ENCODE data around the gene DCC. TPM values are rescaled to one million over a fixed set of nuclear protein-coding genes. Genes with fewer than 3 reads are reported as not detected.

DCC gene
- total and polyA plus RNA-seq, 2 donors (not counting 1 experiment from before 2014, with no cell fraction given): 0.14 TPM; not detected in 1

DNA sequence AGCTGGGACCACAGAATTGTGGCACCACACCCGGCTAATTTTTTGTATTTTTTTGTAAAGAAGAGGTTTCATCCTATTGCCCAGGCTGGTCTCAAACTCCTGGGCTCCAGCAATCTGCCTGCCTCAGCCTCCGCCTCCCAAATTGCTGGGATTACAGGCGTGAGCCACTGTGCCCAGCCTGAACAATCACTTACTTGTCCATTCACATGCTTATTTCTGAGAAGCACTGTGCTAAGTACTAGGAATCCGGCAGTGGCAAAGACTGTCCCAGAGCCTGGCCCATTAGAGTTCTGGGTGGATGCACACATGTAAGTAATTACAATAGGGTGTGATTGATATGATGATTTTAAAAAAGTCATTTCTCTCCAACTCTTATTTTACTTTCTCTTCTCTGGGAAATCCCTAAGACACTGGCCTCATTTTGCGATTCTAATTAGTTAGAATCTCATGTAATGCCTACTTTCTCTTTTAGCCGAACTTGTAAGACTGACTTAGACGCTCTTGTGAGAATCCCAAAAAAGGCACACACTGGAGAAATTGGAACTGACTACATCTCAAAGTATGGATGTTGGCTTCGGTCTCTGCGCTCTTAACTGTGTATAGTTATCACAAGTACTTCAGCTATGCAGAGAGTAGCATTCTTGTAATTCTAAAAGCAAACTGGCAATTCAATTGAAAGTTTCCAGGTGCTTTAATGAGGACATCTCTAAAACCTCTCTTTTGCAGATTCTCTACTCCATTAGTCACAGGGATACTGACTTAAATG, 567.7 kb downstream of the DCC start:
- Histone ChIP-seq H3K9me3 (ENCODE audit: control insufficient read depth, insufficient read depth, low read depth, low read length) (no peaks in the 10 kb centered on the region), H3K79me2 (ENCODE audit: control insufficient read depth, insufficient read depth, low read length) (no peaks in the 10 kb centered on the region), H3K9ac (ENCODE audit: insufficient read depth, low read length) (no peak overlapping the region), H2AFZ (ENCODE audit: low read length) (no peak overlapping the region), H4K20me1 (ENCODE audit: control insufficient read depth, extremely low read depth, insufficient read depth, low read length) (no peaks in the 10 kb centered on the region), H3K27me3 (ENCODE audit: control insufficient read depth, insufficient read depth, low read length) (no peaks in the 10 kb centered on the region), H3K36me3 (ENCODE audit: control insufficient read depth, insufficient read depth, low read length) (no peaks in the 10 kb centered on the region), H3K27ac (ENCODE audit: insufficient read depth, low read length) (no peak overlapping the region), H3K4me1 (ENCODE audit: control insufficient read depth, extremely low read depth, insufficient read depth, low read length) (no peaks in the 10 kb centered on the region), H3K4me2 (ENCODE audit: extremely low read depth, insufficient read depth, low read length) (no peak overlapping the region), H3K4me3 (replicated peaks in 1 of 4; ENCODE audit: control extremely low read depth in 1 of 4, insufficient read depth in 1 of 4, low read depth in 3 of 4, low read length in 4 of 4) (no peak overlapping the region)
- no peak for DNase-seq (ENCODE audit: low read depth in 2 of 2)
- no peak for TF ChIP-seq EZH2 (IDR thresholded peaks at IDR 0.05; ENCODE audit: low read length, missing control alignments)

DNA sequence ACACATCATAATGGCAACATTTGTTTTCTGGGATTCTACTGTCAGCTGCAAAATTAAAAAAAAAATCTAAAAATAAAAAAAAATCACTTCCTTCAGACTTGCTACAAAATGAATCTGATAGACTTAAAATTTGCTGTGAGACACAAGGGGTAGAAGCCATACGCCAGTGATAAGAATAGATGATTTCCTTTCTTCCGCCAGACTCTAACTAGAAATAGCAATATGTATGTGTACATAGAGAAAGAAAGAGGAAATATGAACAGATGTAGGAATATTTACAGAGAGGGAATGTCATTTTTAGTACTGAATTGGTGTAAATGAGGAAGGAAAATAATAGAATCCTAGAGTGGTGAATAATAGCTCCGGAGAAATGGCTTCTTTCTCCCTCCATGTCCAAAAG, 574.2 kb downstream of the DCC start:
- H3K9me3 ChIP-seq (ENCODE audit: control insufficient read depth, insufficient read depth, low read depth, low read length): no peaks in the 10 kb centered on the region
- H3K27ac ChIP-seq (ENCODE audit: insufficient read depth, low read length): no peak overlapping the region
- TF ChIP-seq EZH2 (IDR thresholded peaks at IDR 0.05; ENCODE audit: low read length, missing control alignments): no peak
- TF ChIP-seq, protein P1, sequence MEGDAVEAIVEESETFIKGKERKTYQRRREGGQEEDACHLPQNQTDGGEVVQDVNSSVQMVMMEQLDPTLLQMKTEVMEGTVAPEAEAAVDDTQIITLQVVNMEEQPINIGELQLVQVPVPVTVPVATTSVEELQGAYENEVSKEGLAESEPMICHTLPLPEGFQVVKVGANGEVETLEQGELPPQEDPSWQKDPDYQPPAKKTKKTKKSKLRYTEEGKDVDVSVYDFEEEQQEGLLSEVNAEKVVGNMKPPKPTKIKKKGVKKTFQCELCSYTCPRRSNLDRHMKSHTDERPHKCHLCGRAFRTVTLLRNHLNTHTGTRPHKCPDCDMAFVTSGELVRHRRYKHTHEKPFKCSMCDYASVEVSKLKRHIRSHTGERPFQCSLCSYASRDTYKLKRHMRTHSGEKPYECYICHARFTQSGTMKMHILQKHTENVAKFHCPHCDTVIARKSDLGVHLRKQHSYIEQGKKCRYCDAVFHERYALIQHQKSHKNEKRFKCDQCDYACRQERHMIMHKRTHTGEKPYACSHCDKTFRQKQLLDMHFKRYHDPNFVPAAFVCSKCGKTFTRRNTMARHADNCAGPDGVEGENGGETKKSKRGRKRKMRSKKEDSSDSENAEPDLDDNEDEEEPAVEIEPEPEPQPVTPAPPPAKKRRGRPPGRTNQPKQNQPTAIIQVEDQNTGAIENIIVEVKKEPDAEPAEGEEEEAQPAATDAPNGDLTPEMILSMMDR (conservative IDR thresholded peaks at IDR 0.05 in 1 of 2, IDR thresholded peaks at IDR 0.05 in 1 of 2; ENCODE audit: low read depth in 1 of 2, low read length in 2 of 2): no peak
- H3K27me3 ChIP-seq (ENCODE audit: control insufficient read depth, insufficient read depth, low read length): no peaks in the 10 kb centered on the region
- no peaks in the 10 kb centered on the region for H4K20me1 ChIP-seq (ENCODE audit: control insufficient read depth, extremely low read depth, insufficient read depth, low read length)
- H2AFZ ChIP-seq (ENCODE audit: low read length): no peak overlapping the region
- H3K4me2 ChIP-seq (ENCODE audit: extremely low read depth, insufficient read depth, low read length): no peak overlapping the region
- no peaks in the 10 kb centered on the region for H3K36me3 ChIP-seq (ENCODE audit: control insufficient read depth, insufficient read depth, low read length)
- no peak overlapping the region for H3K4me3 ChIP-seq (replicated peaks in 1 of 4; ENCODE audit: control extremely low read depth in 1 of 4, insufficient read depth in 1 of 4, low read depth in 3 of 4, low read length in 4 of 4)
- H3K79me2 ChIP-seq (ENCODE audit: control insufficient read depth, insufficient read depth, low read length): no peaks in the 10 kb centered on the region
- DNase-seq (ENCODE audit: low read depth in 2 of 2): no peak
- H3K4me1 ChIP-seq (ENCODE audit: control insufficient read depth, extremely low read depth, insufficient read depth, low read length): no peaks in the 10 kb centered on the region
- no peak overlapping the region for H3K9ac ChIP-seq (ENCODE audit: insufficient read depth, low read length)

DNA sequence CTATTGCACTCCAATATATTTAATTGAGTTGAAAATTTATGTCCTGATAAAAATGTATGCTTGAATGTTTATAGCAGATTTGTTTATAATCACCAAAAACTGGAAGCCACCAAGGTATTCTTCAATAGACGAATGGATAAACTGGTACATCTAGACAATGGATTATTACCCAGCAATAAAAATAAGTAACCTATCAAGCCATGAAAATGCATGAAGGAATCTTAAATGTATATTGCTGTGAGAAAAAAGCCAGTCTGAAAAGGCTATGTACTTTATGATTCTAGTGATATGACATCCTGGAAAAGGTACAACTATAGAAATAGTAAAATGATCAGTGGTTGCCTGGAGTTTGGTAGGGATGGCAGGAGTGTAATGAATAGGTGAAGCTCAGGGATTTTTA, 580.7 kb downstream of the DCC start:
- H3K79me2 ChIP-seq (ENCODE audit: control insufficient read depth, insufficient read depth, low read length): no peaks in the 10 kb centered on the region
- H3K4me1 ChIP-seq (ENCODE audit: control insufficient read depth, extremely low read depth, insufficient read depth, low read length): no peaks in the 10 kb centered on the region
- H3K36me3 ChIP-seq (ENCODE audit: control insufficient read depth, insufficient read depth, low read length): no peaks in the 10 kb centered on the region
- no peaks in the 10 kb centered on the region for H3K9me3 ChIP-seq (ENCODE audit: control insufficient read depth, insufficient read depth, low read depth, low read length)
- TF ChIP-seq, protein P1 (conservative IDR thresholded peaks at IDR 0.05 in 1 of 2, IDR thresholded peaks at IDR 0.05 in 1 of 2; ENCODE audit: low read depth in 1 of 2, low read length in 2 of 2): no peak
- no peak for TF ChIP-seq EZH2 (IDR thresholded peaks at IDR 0.05; ENCODE audit: low read length, missing control alignments)
- H3K27me3 ChIP-seq (ENCODE audit: control insufficient read depth, insufficient read depth, low read length): no peaks in the 10 kb centered on the region
- no peaks in the 10 kb centered on the region for H4K20me1 ChIP-seq (ENCODE audit: control insufficient read depth, extremely low read depth, insufficient read depth, low read length)
- H3K27ac ChIP-seq (ENCODE audit: insufficient read depth, low read length): no peak overlapping the region
- no peak overlapping the region for H3K4me3 ChIP-seq (replicated peaks in 1 of 4; ENCODE audit: control extremely low read depth in 1 of 4, insufficient read depth in 1 of 4, low read depth in 3 of 4, low read length in 4 of 4)
- no peak overlapping the region for H3K4me2 ChIP-seq (ENCODE audit: extremely low read depth, insufficient read depth, low read length)
- H3K9ac ChIP-seq (ENCODE audit: insufficient read depth, low read length): no peak overlapping the region
- no peak for DNase-seq (ENCODE audit: low read depth in 2 of 2)
- no peak overlapping the region for H2AFZ ChIP-seq (ENCODE audit: low read length)

Data from fibroblast of lung (primary cell).